Fibroblast of villous mesenchyme (primary cell): ENCODE measurements around the gene PRELID1. TPM values are rescaled to one million over a fixed set of nuclear protein-coding genes. Genes with fewer than 3 reads are reported as not detected.
"Not testable (repeated sequence)": the region's sequence is repeated elsewhere in the genome, so short reads cannot be mapped to it uniquely, and the experiment has no call there.

Experiments
- DNase-seq: peaks from one replicate; pipeline ENCODE4 v3.0.0-alpha.2; 2010; ENCODE audit warnings: low read depth
- H3K4me3 ChIP-seq: 2 replicates; pipeline ENCODE4 v1.5.1; 2011; ENCODE audit warnings: low read depth, mild to moderate bottlenecking, low read length
- total RNA-seq: library from RNA; depleted of rRNA; stranded (reverse); fragments of >200 nt; gene quantifications from 2 replicates; pipeline ENCODE4 v1.2.3, GENCODE V29; 2012
- TF ChIP-seq, protein P1 (sequence below): IDR thresholded peaks from 2 replicates; pipeline ENCODE4 v1.5.1; 2012; ENCODE audit warnings: low read depth, mild to moderate bottlenecking, low read length; ENCODE audit not compliant: insufficient read depth

The PRELID1 gene
- total RNA-seq, 1 donor, result 122 TPM

DNA sequence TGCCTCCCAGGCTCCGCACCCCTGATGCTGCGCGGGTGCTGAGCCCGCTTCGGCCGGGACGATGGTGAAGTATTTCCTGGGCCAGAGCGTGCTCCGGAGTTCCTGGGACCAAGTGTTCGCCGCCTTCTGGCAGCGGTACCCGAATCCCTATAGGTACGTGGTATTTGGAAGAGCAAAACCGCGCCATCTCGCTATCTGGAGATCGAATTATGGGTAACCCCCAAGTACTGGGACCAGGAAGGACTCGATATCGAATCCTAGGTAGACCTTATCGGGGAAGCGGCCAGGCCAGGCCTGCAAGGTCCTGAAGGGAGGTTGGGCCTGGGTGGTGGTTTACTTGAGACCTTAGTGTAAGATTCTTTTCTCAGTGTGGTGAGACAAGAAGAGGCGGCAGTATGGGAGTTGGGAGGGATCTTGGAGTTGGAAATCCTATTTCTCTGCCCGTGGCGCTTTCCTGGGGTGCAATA, 359 bp downstream of the PRELID1 start:
- no peak for DNase-seq
- peak overlapping the region; percentile 91 for H3K4me3 ChIP-seq
- TF ChIP-seq, protein P1, sequence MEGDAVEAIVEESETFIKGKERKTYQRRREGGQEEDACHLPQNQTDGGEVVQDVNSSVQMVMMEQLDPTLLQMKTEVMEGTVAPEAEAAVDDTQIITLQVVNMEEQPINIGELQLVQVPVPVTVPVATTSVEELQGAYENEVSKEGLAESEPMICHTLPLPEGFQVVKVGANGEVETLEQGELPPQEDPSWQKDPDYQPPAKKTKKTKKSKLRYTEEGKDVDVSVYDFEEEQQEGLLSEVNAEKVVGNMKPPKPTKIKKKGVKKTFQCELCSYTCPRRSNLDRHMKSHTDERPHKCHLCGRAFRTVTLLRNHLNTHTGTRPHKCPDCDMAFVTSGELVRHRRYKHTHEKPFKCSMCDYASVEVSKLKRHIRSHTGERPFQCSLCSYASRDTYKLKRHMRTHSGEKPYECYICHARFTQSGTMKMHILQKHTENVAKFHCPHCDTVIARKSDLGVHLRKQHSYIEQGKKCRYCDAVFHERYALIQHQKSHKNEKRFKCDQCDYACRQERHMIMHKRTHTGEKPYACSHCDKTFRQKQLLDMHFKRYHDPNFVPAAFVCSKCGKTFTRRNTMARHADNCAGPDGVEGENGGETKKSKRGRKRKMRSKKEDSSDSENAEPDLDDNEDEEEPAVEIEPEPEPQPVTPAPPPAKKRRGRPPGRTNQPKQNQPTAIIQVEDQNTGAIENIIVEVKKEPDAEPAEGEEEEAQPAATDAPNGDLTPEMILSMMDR, result no peak

DNA sequence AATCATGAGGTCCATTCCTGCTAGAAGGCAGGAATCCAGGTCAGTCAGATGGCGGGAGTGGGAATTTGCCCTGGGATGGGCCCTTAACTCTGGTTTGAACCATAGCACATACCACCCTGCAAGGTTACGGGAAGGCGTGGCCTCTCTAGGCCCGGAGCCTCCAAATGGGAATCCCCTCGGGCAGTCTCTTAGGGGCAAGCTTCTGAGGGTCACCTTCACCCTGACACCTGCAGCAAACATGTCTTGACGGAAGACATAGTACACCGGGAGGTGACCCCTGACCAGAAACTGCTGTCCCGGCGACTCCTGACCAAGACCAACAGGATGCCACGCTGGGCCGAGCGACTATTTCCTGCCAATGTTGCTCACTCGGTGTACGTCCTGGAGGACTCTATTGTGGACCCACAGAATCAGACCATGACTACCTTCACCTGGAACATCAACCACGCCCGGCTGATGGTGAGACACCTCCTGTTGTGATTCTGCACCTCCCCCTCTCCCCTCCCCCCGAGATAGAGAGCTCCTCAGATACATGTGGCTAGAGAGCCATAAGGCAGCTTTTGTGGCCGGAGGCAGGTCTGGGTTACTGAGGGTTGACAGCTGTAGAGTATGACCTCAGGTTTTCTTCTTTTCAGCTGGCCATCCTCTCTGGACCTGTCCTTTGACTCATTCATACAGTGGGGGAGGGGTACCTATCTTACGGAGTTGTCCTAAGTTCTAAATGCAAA, 957 bp downstream of the PRELID1 start:
- H3K4me3 ChIP-seq, result peak overlapping the region; percentile 91
- TF ChIP-seq, protein P1, result no peak
- DNase-seq, result no peak

DNA sequence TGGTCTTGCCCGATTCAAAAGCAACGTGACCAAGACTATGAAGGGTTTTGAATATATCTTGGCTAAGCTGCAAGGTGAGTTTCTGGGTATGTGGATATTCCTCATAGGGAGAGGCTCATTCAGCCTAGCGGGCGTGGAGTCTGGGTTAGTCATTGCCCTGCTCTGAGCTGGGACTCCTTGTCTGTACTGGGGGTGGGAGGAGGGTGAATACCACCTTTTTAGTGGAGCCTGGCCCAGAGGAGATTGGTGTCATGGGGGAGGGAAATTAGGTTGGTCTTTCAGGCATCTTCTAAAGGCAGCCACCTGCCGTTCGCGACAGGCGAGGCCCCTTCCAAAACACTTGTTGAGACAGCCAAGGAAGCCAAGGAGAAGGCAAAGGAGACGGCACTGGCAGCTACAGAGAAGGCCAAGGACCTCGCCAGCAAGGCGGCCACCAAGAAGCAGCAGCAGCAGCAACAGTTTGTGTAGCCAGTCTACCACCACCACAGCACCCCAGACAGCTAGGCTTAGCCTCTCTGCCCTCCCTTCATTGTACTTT, 2.6 kb downstream of the PRELID1 start:
- H3K4me3 ChIP-seq, DNase-seq: not testable (repeated sequence)

DNA sequence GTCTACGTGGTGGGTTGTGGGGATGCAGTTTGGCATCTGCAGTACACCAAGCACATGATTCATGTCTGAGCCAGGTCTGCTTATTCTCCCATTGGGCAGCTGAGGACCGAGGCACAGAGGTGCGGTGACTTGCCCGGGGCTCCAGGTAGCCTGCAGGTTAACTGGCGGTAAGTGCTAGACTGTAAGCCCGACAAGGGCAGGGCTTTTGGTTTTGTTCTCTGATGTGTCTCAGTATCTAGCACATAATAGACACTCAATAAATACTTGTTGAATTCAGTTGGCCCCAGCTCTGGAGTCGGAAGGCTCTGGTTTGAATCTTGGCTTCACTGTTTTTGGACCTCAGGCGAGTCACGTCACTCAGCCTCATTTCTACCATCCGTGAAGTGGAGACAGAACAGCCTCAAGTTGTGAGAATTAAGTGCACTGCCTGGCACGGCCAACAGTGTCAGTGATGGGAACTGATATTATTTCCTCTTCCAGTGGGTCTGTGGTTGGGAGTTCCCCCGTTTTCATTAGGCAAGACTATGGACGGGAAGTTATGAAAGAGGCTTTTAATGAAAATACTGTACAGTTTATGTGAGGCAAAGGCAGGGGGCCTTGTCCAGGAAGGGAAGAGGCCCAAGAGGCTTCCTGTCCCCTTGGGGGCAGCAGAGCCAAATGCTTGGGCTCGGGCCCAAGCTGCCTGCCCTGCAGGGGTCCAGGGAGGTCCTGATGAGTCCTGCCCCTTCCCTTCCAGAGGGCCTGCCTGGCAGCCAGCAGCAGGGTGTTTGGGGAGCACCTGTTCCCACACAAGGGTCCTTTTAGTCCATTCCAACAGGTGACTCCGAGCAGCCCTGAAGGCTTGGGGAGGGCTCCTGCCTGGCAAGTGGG, 3.3 kb downstream of the PRELID1 start:
- no peak overlapping the region for H3K4me3 ChIP-seq
- no peak for DNase-seq
- TF ChIP-seq, protein P1, result no peak

DNA sequence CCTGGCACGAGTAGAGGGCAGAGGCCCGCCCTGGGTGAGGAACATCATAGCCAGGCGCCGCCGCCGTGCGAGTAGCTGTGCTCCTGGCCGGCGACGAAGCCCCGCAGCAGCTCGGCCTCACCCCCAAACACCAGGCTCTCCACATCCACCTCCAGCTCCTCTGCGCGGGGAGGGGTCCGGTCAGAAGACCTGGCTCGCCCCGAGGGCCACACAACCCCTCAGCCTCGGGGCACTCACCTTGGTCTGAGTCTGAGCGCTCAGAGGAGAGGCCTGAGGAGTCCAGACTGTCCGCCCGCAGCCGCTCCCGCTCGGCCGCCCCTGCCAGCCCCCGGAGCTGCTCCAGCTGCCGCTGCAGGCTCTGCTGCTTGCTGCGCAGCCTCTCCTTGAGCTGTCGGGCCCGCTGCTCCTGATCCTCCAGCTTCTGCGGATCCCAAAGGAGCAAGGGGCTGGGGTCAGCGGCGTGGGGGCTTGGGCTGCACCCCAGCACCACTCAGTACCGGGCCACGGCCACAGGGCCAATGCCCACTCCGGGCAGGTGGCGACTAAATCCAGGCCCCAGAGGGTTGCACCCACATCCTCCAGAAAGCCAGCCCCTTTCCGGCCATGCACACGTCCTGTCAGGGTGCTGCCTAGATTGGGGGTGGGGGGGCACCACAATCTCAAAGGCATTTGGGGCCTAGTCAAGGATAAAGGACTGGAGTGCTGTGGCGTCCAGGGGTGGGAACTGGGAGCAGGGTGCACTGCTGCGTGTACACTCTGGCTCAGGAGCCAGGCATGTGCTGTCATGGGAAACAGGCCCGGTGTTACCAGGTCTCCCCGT, 4.2 kb downstream of the PRELID1 start:
- H3K4me3 ChIP-seq, result no peak overlapping the region
- TF ChIP-seq, protein P1, result no peak
- DNase-seq, result no peak

DNA sequence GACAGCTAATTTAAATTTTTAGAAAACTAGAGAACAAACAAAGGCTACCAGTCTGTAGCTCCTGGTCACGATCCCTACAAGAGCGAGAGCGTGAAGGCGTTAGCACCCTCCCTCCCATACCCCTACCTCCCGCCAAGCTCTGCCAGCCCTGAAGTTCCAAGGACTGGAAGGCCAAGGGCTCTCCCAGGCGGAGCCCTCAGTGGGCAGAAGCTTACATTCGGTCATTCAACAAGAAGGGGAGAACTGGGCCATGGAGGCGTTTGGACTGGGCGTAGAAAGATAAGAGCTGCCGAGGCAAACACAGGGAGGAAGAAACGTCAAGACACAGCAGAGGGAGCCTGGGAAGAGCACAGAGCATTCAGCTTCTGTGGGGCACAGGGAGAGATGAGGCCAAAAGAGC, 5.1 kb downstream of the PRELID1 start:
- DNase-seq, result no peak
- H3K4me3 ChIP-seq, result no peak overlapping the region
- TF ChIP-seq, protein P1, result no peak
